SK-N-MC (cell line): ENCODE measurements around the gene RELL1.

Experiments used
- EZH2 ChIP-seq: fragments of 200-600 bp; sonication (generic); IDR thresholded peaks from one replicate; pipeline ENCODE4 v1.6.1; 2017; ENCODE audit warnings: antibody characterized with exemption
- POLR2AphosphoS5 ChIP-seq: IDR thresholded peaks from 2 replicates; pipeline ENCODE4 v1.6.1; 2012; ENCODE audit warnings: mild to moderate bottlenecking, low read depth, low read length, borderline replicate concordance

DNA sequence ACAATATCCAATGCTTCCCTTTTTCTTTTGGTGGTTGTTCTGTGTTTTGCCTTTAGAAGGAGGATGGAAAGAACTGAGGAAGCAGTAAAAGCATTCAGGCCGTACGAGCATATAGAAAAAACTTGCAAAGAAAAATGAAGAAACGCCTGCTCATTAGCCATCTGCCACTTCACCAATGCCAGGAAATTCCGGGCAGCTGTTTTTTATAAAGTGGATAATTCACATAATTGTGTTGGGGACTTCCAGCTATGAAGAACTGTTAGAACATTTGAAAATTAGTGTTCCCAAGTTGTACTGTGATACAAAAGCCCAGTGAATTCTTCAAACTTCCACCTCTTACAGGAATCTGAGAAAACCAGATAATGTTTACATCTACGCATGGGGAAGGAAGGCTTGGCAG is 11.7 kb downstream of the RELL1 start:
- TF ChIP-seq POLR2AphosphoS5 (no peak), EZH2 (no peak)
